ENCODE results near the gene OIT3. TPM values are rescaled to one million over a fixed set of nuclear protein-coding genes. Genes with fewer than 3 reads are reported as not detected.
"Not testable (repeated sequence)": the region's sequence is repeated elsewhere in the genome, so short reads cannot be mapped to it uniquely, and the experiment has no call there.

The OIT3 gene
- total RNA-seq, 2 donors from 2014 or later, result 0.09 to 0.29 TPM

DNA sequence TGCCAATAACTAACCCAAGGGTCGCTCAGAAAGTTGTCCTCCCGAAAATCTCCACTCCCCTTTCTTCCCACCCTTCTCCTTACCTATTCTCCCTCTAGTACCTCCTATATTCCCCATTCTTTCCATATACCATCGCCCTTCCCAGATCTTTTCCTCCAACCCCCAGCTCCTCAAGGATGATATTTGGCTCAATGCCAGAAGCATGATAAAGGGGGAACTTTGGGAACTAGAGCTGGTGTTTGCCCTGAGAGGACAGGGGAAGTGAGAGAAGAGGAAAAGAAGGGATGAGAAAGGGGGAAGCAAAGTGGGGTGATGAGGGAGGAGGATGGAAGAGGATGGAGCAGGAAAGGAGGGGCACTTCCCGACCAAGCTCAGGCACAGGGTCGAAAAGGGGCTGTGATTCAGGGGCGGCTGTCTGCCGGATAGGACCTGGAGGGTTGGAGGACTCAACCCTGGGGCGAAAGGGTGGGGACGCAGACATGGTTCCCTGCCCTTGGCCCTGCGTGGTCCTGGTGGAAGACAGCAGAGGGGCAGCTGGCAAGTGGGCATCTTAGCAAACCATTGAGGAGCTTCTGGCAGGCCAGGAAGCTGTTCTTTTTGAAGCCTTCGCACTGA is 1.8 kb downstream of the OIT3 start:
- intact Hi-C loops (cut with DNase I), result no loop called here
- ATAC-seq, result no peak

GRCh38 chr10:72898616-72899015 is 5.1 kb downstream of the OIT3 start:
- no peak for ATAC-seq
- DNase-seq, result no peak
- intact Hi-C loops (cut with DNase I), result no loop called here

More for the DNA sequence above, 1.8 kb downstream of the OIT3 start:
- no peak for DNase-seq

DNA sequence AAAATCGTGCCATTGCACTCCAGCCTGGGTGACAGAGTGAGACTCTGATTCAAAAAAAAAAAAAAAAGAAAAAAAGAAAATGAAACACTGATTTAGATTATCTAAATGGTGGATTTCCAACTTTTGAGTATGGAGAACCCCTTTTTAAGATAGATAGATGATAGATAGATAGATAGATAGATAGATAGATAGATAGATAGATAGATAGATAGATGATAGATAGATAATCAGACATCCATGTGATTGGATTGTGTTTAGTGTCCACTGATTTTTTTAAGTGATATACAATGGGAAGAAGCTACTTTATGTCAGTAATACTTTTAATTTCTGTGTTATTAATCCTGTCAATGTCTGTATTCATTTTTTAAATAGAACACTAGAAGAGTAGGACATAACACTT is 6.0 kb downstream of the OIT3 start:
- DNase-seq, result no peak
- intact Hi-C loops (cut with DNase I), result no loop called here

GRCh38 chr10:72903941-72904446 is 10.5 kb downstream of the OIT3 start:
- ATAC-seq; intact Hi-C loops (cut with DNase I); DNase-seq: not testable (repeated sequence)

More for the DNA sequence above, 6.0 kb downstream of the OIT3 start:
- ATAC-seq, result no peak

GRCh38 chr10:72904806-72905205 is 11.3 kb downstream of the OIT3 start:
- no peak for ATAC-seq
- intact Hi-C loops (cut with DNase I), result no loop called here
- no peak for DNase-seq

DNA sequence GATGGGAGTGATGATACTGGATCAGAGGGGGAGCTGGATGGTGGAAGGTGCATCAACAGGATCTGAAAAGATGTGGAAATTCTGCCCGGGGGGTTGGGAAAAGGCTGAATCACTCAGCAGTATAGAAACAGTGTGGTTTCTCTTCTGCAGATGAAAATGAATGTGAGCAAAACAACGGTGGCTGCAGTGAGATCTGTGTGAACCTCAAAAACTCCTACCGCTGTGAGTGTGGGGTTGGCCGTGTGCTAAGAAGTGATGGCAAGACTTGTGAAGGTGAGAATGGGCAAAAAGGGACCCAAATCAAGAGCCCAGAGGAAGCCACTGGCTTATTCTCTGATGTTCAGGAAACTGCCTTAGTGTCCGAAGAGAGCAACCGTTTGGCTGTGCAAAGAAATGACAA is 12.9 kb downstream of the OIT3 start:
- intact Hi-C loops (cut with DNase I), result no loop called here
- no peak for DNase-seq
- ATAC-seq, result no peak

- intact Hi-C loops (cut with DNase I), result no loop called here
- ATAC-seq, result no peak
These were observed 17.2 kb downstream of the OIT3 start for GRCh38 chr10:72910705-72911104.

GRCh38 chr10:72911758-72912157 is 18.2 kb downstream of the OIT3 start:
- DNase-seq, result no peak
- intact Hi-C loops (cut with DNase I), result no loop called here
- ATAC-seq, result no peak

More at GRCh38 chr10:72910705-72911104, 17.2 kb downstream of the OIT3 start:
- no peak for DNase-seq

DNA sequence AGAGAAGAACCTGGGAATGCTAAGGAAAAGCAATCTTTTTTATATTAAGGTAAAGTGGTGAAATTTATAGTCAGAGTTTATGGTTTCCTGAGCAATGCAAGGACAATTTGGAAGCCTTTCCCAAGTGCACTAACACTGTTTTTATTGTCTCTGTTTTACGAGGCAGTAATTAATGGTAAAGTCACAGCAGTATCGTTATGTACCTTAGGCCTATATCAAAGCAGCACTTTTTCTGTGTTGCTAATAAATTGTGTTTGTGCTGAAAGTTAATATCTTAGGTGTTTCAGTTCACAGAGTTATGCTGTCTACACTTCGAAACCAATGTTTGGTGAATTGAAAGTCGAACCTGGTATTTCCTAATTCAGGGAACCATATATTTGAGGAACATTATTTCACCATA is 19.2 kb downstream of the OIT3 start:
- DNase-seq (no peak), ATAC-seq (no peak)
- intact Hi-C loops (cut with DNase I), result no loop called here

DNA sequence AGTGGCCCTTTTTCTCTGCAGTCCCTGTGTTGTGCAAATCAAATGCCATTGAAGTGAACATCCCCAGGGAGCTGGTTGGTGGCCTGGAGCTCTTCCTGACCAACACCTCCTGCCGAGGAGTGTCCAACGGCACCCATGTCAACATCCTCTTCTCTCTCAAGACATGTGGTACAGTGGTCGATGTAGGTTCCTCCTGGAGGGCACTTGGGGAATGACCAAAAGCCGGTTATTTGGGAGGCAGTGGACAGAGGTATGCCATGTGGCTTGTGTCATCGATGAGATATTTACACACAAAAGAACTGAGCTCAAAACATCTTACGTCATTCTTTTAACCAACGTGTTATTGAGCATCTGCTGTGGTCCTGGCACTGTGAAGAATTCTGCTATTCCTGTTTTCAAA is 19.7 kb downstream of the OIT3 start:
- intact Hi-C loops (cut with DNase I), result no loop called here
- DNase-seq (no peak), ATAC-seq (no peak)

GRCh38 chr10:72917201-72917600 is 23.7 kb downstream of the OIT3 start:
- intact Hi-C loops (cut with DNase I); DNase-seq; ATAC-seq: not testable (repeated sequence)

DNA sequence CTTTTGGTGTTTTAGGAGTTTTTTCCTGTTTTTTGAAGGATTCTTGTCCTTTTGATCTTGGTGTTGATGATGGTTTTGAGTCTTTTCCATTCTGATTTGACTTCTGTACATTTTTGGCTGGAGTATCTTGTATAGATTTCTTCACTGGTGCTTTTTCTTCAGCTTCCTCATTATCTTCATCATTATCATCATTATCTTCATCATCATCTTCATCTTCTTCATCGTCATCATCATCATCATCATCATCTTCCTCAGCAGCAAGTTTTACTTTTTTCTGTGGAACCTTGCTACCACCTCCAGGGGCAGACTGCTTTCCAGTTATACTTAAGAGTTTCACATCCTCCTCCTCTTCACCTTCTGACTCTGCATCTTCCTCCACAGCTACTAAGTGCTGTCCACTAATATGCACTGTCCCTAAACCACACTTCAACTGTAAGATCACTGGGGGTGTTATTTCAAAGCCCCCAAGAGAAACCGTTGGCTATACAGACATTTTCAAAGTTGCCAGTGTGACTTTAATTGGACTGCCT is 24.3 kb downstream of the OIT3 start:
- ATAC-seq; intact Hi-C loops (cut with DNase I); DNase-seq: not testable (repeated sequence)

DNA sequence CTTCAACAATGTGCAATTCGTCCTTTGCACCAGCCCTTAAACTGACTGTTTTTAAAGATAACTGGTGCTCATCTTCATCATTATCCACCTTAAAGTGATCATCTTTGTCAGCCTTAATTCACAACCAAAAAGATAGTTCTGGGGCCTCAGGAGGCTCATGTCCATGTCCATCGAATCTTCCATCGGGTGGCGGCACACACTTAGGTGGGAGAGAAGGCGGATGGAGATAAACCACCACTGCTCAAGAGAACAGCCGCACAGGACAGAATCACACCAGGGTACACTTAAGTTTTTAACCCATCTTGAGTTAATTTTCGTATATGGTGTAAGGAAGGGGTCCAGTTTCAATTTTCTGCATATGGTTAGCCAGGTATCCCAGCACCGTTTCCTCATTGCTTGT is 24.8 kb downstream of the OIT3 start:
- ATAC-seq (no peak), DNase-seq (no peak)
- intact Hi-C loops (cut with DNase I), result no loop called here

GRCh38 chr10:72921147-72921683 is 27.7 kb downstream of the OIT3 start:
- DNase-seq; ATAC-seq; intact Hi-C loops (cut with DNase I): not testable (repeated sequence)

DNA sequence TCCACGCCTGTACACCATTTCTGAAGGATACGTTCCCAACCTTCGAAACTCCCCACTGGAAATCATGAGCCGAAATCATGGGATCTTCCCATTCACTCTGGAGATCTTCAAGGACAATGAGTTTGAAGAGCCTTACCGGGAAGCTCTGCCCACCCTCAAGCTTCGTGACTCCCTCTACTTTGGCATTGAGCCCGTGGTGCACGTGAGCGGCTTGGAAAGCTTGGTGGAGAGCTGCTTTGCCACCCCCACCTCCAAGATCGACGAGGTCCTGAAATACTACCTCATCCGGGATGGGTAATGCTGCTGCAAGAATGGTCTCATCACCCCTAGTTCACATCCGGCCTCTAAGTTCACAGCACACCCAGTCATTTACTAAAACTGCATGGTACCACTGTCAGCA is 30.8 kb downstream of the OIT3 start:
- DNase-seq (no peak), ATAC-seq (no peak)
- intact Hi-C loops (cut with DNase I), result no loop called here

- DNase-seq, result no peak
- intact Hi-C loops (cut with DNase I), result no loop called here
- ATAC-seq, result no peak
These were observed 32.5 kb downstream of the OIT3 start for GRCh38 chr10:72925951-72926465.

- no peak for DNase-seq
- intact Hi-C loops (cut with DNase I), result no loop called here
- ATAC-seq, result no peak
These were observed 33.9 kb downstream of the OIT3 start for GRCh38 chr10:72927485-72927884.

- no peak for ATAC-seq
- no peak for DNase-seq
- intact Hi-C loops (cut with DNase I), result no loop called here
These were observed 35.3 kb downstream of the OIT3 start for GRCh38 chr10:72928798-72929197.

- DNase-seq (no peak), ATAC-seq (no peak)
- intact Hi-C loops (cut with DNase I), result no loop called here
These were observed 36.7 kb downstream of the OIT3 start for GRCh38 chr10:72930276-72930675.

- no peak for ATAC-seq
- intact Hi-C loops (cut with DNase I), result no loop called here
These were observed 38.9 kb downstream of the OIT3 start for GRCh38 chr10:72932259-72933015.

More at GRCh38 chr10:72932259-72933015, 38.9 kb downstream of the OIT3 start:
- DNase-seq, result no peak
